ENCODE measurements around the gene PLA2G12A.
A peak's percentile ranks its signal among the peaks of the same experiment; 100 is the strongest.

The PLA2G12A gene

GRCh38 chr4:109729117-109729717, 653 bp downstream of the PLA2G12A start:
- no peak for DNase-seq (ENCODE audit: low spot score)

GRCh38 chr4:109728385-109728784, 1.5 kb downstream of the PLA2G12A start:
- no peak for DNase-seq (ENCODE audit: low spot score)

- DNase-seq (ENCODE audit: low spot score), result no peak
Measured at GRCh38 chr4:109723110-109723509, 6.8 kb downstream of the PLA2G12A start.

- no peak for DNase-seq (ENCODE audit: low spot score)
Measured at GRCh38 chr4:109722357-109722756, 7.5 kb downstream of the PLA2G12A start.

- no peak for DNase-seq (ENCODE audit: low spot score)
Measured at GRCh38 chr4:109721033-109721432, 8.8 kb downstream of the PLA2G12A start.

GRCh38 chr4:109719604-109720003, 10.3 kb downstream of the PLA2G12A start:
- DNase-seq (ENCODE audit: low spot score), result no peak

GRCh38 chr4:109718759-109719158, 11.1 kb downstream of the PLA2G12A start:
- DNase-seq (ENCODE audit: low spot score), result no peak

GRCh38 chr4:109713500-109713899, 16.4 kb downstream of the PLA2G12A start:
- DNase-seq (ENCODE audit: low spot score), result no peak

GRCh38 chr4:109708990-109709389, 20.9 kb downstream of the PLA2G12A start:
- DNase-seq (ENCODE audit: low spot score), result no peak

- DNase-seq (ENCODE audit: low spot score), result no peak
Measured at GRCh38 chr4:109708435-109708834, 21.4 kb downstream of the PLA2G12A start.

GRCh38 chr4:109703664-109704361, 26.1 kb downstream of the PLA2G12A start:
- DNase-seq (ENCODE audit: low spot score), result no peak

- peak; percentile 67 for DNase-seq (ENCODE audit: low spot score)
Measured at GRCh38 chr4:109702950-109703663, 26.8 kb downstream of the PLA2G12A start, which contains the start of gene CASP6. TSS of gene CASP6 (minus strand) at chr4:109703445. CDS start at chr4:109703395, 50 bp downstream.

GRCh38 chr4:109701566-109702410, 28.1 kb downstream of the PLA2G12A start:
- no peak for DNase-seq (ENCODE audit: low spot score)

- no peak for DNase-seq (ENCODE audit: low spot score)
Measured at GRCh38 chr4:109699553-109700225, 30.2 kb downstream of the PLA2G12A start.

GRCh38 chr4:109698656-109699055, 31.2 kb downstream of the PLA2G12A start:
- no peak for DNase-seq (ENCODE audit: low spot score)

GRCh38 chr4:109691411-109691920, 38.4 kb downstream of the PLA2G12A start:
- no peak for DNase-seq (ENCODE audit: low spot score)

GRCh38 chr4:109690690-109691410, 39.0 kb downstream of the PLA2G12A start:
- DNase-seq (ENCODE audit: low spot score), result no peak

- no peak for DNase-seq (ENCODE audit: low spot score)
Measured at GRCh38 chr4:109684727-109685126, 45.1 kb downstream of the PLA2G12A start.

GRCh38 chr4:109683621-109684253, 46.1 kb downstream of the PLA2G12A start:
- no peak for DNase-seq (ENCODE audit: low spot score)

- no peak for DNase-seq (ENCODE audit: low spot score)
Measured at GRCh38 chr4:109682875-109683274, 47.0 kb downstream of the PLA2G12A start.

Data from SK-N-DZ (cell line).